SK-N-MC (cell line): ENCODE measurements around the gene TCTN1.

Experiments
- EZH2 ChIP-seq: fragments of 200-600 bp; sonication (generic); IDR thresholded peaks from one replicate; pipeline ENCODE4 v1.6.1; 2017; ENCODE audit warnings: antibody characterized with exemption
- FOXP2 ChIP-seq: optimal IDR thresholded peaks from 2 replicates; pipeline ENCODE3; 2011; ENCODE audit warnings: mild to moderate bottlenecking, moderate library complexity; ENCODE audit not compliant: insufficient read depth; ENCODE audit errors: extremely low read length, control extremely low read depth
- POLR2AphosphoS5 ChIP-seq: IDR thresholded peaks from 2 replicates; pipeline ENCODE4 v1.6.1; 2012; ENCODE audit warnings: mild to moderate bottlenecking, low read depth, low read length, borderline replicate concordance

DNA sequence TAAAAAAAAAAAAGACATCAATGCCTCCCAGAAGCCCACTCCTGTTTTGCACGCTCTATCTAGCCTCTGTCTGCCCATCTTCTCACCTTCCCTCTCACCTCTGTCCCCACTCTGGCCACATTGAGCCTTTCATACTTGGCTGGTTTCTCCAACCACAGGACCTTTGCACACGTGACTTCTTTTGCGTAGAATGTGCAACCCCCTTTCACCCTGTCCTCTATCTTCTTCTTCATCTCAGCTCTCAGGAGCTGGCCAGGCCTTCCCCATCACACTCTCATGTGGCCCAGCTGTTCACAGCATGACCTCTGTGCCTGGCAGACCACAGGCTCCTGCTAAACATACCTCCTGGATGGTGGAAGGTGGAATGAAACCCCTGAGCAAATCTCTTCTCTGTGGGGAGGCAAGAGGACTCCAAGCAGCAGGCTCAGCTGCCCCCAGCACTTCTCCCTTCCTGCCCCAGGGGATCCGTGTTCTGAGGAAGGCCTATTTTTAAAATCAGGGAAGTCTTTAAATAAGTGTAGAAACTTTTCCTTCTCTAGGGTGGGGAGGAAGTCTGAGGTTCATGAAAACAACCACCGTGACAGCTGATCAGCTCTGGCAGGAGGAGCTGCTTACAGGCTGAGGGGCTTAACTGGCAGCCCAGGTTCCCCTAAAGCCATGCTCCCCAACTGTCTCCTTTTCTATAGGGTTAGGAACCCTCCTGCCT is 63.4 kb downstream of the TCTN1 start:
- TF ChIP-seq EZH2 (no peak), POLR2AphosphoS5 (no peak), FOXP2 (no peak)
